ENCODE measurements around the gene JAGN1.

JAGN1 gene

GRCh38 chr3:9884555-9885165 lies 5.8 kb upstream of the JAGN1 start:
- Histone ChIP-seq H3K27ac (ENCODE audit: low read depth, low read length) (no peak overlapping the region), H3K9me2 (replicated peaks; ENCODE audit: insufficient read depth, low read length) (no peaks in the 10 kb centered on the region), H3K79me2 (ENCODE audit: insufficient read depth, low read length) (no peaks in the 10 kb centered on the region), H3F3A (ENCODE audit: insufficient read depth) (0 out of 2 replicates have a peak, but pooled peaks cover 2% of the 10 kb centered on the region), H3K9ac (ENCODE audit: low read length) (no peak overlapping the region), H3K36me3 (ENCODE audit: low read length) (no peaks in the 10 kb centered on the region), H3K27me3 (ENCODE audit: low read length) (no peaks in the 10 kb centered on the region), H2AFZ (ENCODE audit: low read depth, low read length, severe bottlenecking) (no peak overlapping the region), H3K9me3 (ENCODE audit: insufficient read depth, low read length) (no peaks in the 10 kb centered on the region), H3K4me3 (ENCODE audit: insufficient read depth, low read length, poor library complexity, severe bottlenecking) (no peak overlapping the region), H4K20me1 (ENCODE audit: low read depth, low read length) (no peaks in the 10 kb centered on the region), H3K4me2 (ENCODE audit: low read depth, low read length, poor library complexity, severe bottlenecking) (no peak overlapping the region)
- TF ChIP-seq EZH2phosphoT487 (conservative IDR thresholded peaks at IDR 0.05; ENCODE audit: low read length), result no peak
- TF ChIP-seq CTCF (IDR thresholded peaks at IDR 0.05; ENCODE audit: insufficient read depth, low read length, poor library complexity, severe bottlenecking), result no peak

DNA sequence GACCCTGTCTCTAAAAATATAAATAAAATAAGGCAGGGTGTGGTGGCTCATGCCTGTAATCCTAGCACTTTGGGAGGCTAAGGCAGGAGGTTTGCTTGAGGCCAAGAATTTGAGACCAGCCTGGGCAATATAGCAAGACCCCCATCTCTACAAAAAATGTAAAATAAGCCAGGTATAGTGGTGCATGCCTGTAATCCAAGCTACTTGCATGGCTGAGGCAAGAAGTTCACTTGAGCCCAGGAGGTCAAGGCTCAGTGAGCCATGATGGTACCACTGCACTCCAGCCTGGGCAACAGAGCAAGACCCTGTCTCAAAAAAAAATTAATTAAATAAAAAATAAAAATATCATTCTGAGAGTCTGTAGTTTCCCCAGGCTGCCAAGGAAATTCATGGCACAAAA lies 4.1 kb upstream of the JAGN1 start:
- Histone ChIP-seq H3K79me2 (ENCODE audit: insufficient read depth, low read length) (peaks cover 9% of the 10 kb centered on the region), H3K4me2 (ENCODE audit: low read depth, low read length, poor library complexity, severe bottlenecking) (no peak overlapping the region), H3F3A (ENCODE audit: insufficient read depth) (0 out of 2 replicates have a peak, but pooled peaks cover 3% of the 10 kb centered on the region), H3K9me2 (replicated peaks; ENCODE audit: insufficient read depth, low read length) (no peaks in the 10 kb centered on the region), H2AFZ (ENCODE audit: low read depth, low read length, severe bottlenecking) (no peak overlapping the region), H3K9ac (ENCODE audit: low read length) (no peak overlapping the region), H3K36me3 (ENCODE audit: low read length) (no peaks in the 10 kb centered on the region), H3K9me3 (ENCODE audit: insufficient read depth, low read length) (no peaks in the 10 kb centered on the region), H3K4me3 (ENCODE audit: insufficient read depth, low read length, poor library complexity, severe bottlenecking) (no peak overlapping the region), H3K27me3 (ENCODE audit: low read length) (no peaks in the 10 kb centered on the region), H4K20me1 (ENCODE audit: low read depth, low read length) (no peaks in the 10 kb centered on the region), H3K27ac (ENCODE audit: low read depth, low read length) (no peak overlapping the region)
- TF ChIP-seq CTCF (IDR thresholded peaks at IDR 0.05; ENCODE audit: insufficient read depth, low read length, poor library complexity, severe bottlenecking) (no peak), EZH2phosphoT487 (conservative IDR thresholded peaks at IDR 0.05; ENCODE audit: low read length) (no peak)

DNA sequence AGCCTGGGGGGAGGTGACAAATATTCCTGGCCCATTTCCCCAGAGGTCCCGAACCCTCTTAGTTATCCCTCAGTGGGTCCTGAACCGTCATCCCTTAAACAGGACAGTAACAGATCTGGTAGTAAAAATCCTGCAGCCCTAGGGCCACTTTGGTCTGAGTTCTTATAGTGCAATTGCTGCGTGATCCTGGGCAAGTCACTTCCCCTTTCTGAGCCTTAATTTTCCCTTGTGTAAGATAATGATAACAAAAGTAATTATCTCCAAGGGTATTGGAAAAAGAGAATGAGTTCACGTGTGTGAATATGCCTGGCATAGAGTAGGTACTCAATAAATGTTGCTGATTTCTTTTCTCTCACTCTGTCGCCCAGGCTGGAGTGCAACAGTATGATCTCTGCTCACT lies 2.9 kb upstream of the JAGN1 start:
- H4K20me1 ChIP-seq (ENCODE audit: low read depth, low read length), result no peaks in the 10 kb centered on the region; the same call in 1 of the 2 replicates
- H3K27ac ChIP-seq (ENCODE audit: low read depth, low read length), result no peak overlapping the region
- no peaks in the 10 kb centered on the region for H3K36me3 ChIP-seq (ENCODE audit: low read length)
- no peaks in the 10 kb centered on the region for H3K9me2 ChIP-seq (replicated peaks; ENCODE audit: insufficient read depth, low read length)
- H3K9ac ChIP-seq (ENCODE audit: low read length), result no peak overlapping the region
- H3K4me2 ChIP-seq (ENCODE audit: low read depth, low read length, poor library complexity, severe bottlenecking), result no peak overlapping the region
- H3K79me2 ChIP-seq (ENCODE audit: insufficient read depth, low read length), result peaks cover 16% of the 10 kb centered on the region
- H3K9me3 ChIP-seq (ENCODE audit: insufficient read depth, low read length), result no peaks in the 10 kb centered on the region
- H2AFZ ChIP-seq (ENCODE audit: low read depth, low read length, severe bottlenecking), result no peak overlapping the region
- TF ChIP-seq EZH2phosphoT487 (conservative IDR thresholded peaks at IDR 0.05; ENCODE audit: low read length), result no peak
- H3K27me3 ChIP-seq (ENCODE audit: low read length), result no peaks in the 10 kb centered on the region
- 0 out of 2 replicates have a peak, but pooled peaks cover 3% of the 10 kb centered on the region for H3F3A ChIP-seq (ENCODE audit: insufficient read depth)
- H3K4me3 ChIP-seq (ENCODE audit: insufficient read depth, low read length, poor library complexity, severe bottlenecking), result no peak overlapping the region

DNA sequence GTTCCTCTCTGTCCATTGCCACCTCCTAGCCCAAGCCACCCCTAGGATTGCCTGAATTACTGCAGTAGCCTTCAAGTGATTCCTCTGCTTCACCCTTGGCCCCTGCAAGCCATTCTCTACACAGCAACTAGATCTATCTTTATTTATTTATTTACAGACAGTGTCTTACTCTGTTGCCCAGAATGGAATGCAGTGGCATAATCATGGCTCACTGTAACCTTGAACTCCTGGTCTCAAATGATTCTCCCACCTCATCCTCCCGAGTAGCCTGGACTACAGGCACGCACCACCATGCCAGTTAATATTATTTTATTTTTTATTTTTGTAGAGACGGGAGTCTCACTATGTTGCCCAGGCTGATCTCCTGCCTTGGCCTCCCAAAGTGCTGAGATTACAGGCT lies 1.9 kb upstream of the JAGN1 start:
- H3K9me3 ChIP-seq (ENCODE audit: insufficient read depth, low read length), result no peaks in the 10 kb centered on the region
- H3K4me2 ChIP-seq (ENCODE audit: low read depth, low read length, poor library complexity, severe bottlenecking), result no peak overlapping the region
- 0 out of 2 replicates have a peak, but pooled peaks cover 5% of the 10 kb centered on the region for H3F3A ChIP-seq (ENCODE audit: insufficient read depth)
- no peaks in the 10 kb centered on the region for H3K27me3 ChIP-seq (ENCODE audit: low read length)
- no peak overlapping the region for H2AFZ ChIP-seq (ENCODE audit: low read depth, low read length, severe bottlenecking)
- H3K9ac ChIP-seq (ENCODE audit: low read length), result no peak overlapping the region
- peaks cover 22% of the 10 kb centered on the region for H3K79me2 ChIP-seq (ENCODE audit: insufficient read depth, low read length)
- no peaks in the 10 kb centered on the region for H3K9me2 ChIP-seq (replicated peaks; ENCODE audit: insufficient read depth, low read length)
- H3K36me3 ChIP-seq (ENCODE audit: low read length), result peaks cover 3% of the 10 kb centered on the region; the same call in 1 of the 2 replicates
- H3K27ac ChIP-seq (ENCODE audit: low read depth, low read length), result no peak overlapping the region
- TF ChIP-seq EZH2phosphoT487 (conservative IDR thresholded peaks at IDR 0.05; ENCODE audit: low read length) (no peak), CTCF (IDR thresholded peaks at IDR 0.05; ENCODE audit: insufficient read depth, low read length, poor library complexity, severe bottlenecking) (no peak)
- H4K20me1 ChIP-seq (ENCODE audit: low read depth, low read length), result no peaks in the 10 kb centered on the region; the same call in 1 of the 2 replicates
- H3K4me3 ChIP-seq (ENCODE audit: insufficient read depth, low read length, poor library complexity, severe bottlenecking), result no peak overlapping the region
